GM19438 (cell line): ENCODE results near the gene PDE7B.

Experiments used
- ATAC-seq: cut with Tn5 transposase; IDR thresholded peaks from one replicate; pipeline ENCODE4 v1.9.1; 2021; ENCODE audit warnings: low read depth; ENCODE audit not compliant: unreplicated experiment

PDE7B gene

GRCh38 chr6:136169394-136170148 is 318.1 kb downstream of the PDE7B start:
- no peak for ATAC-seq

- no peak for ATAC-seq
These were observed 319.7 kb downstream of the PDE7B start for GRCh38 chr6:136171231-136171630.

GRCh38 chr6:136173519-136174507 is 322.3 kb downstream of the PDE7B start:
- ATAC-seq: no peak

- ATAC-seq: no peak
These were observed 323.0 kb downstream of the PDE7B start for GRCh38 chr6:136174510-136174909.

GRCh38 chr6:136175873-136176272 is 324.4 kb downstream of the PDE7B start:
- no peak for ATAC-seq

- ATAC-seq: no peak
These were observed 327.2 kb downstream of the PDE7B start for GRCh38 chr6:136178749-136179148.

GRCh38 chr6:136180704-136181511 is 329.4 kb downstream of the PDE7B start:
- no peak for ATAC-seq

GRCh38 chr6:136181512-136181833 is 330.0 kb downstream of the PDE7B start:
- no peak for ATAC-seq

- no peak for ATAC-seq
These were observed 330.4 kb downstream of the PDE7B start for GRCh38 chr6:136181861-136182260.

- no peak for ATAC-seq
These were observed 333.2 kb downstream of the PDE7B start for GRCh38 chr6:136184738-136185137.

GRCh38 chr6:136186363-136186762 is 334.9 kb downstream of the PDE7B start:
- ATAC-seq: no peak

- ATAC-seq: no peak
These were observed 337.0 kb downstream of the PDE7B start for GRCh38 chr6:136188486-136188885.

- ATAC-seq: no peak
These were observed 337.6 kb downstream of the PDE7B start for GRCh38 chr6:136189104-136189503.

- ATAC-seq: no peak
These were observed 340.3 kb downstream of the PDE7B start for GRCh38 chr6:136191606-136192312.

- ATAC-seq: no peak
These were observed 341.4 kb downstream of the PDE7B start for GRCh38 chr6:136192902-136193301.

GRCh38 chr6:136201732-136202131 is 350.2 kb downstream of the PDE7B start:
- no peak for ATAC-seq

GRCh38 chr6:136208783-136209182 is 357.3 kb downstream of the PDE7B start:
- no peak for ATAC-seq

GRCh38 chr6:136209496-136209895 is 358.0 kb downstream of the PDE7B start:
- no peak for ATAC-seq

GRCh38 chr6:136210398-136211165 is 359.1 kb downstream of the PDE7B start:
- ATAC-seq: no peak
